GM18861 (cell line): ENCODE measurements around the gene PITPNC1.
A peak's percentile ranks its signal among the peaks of the same experiment; 100 is the strongest.
"Not testable (repeated sequence)": the region's sequence is repeated elsewhere in the genome, so short reads cannot be mapped to it uniquely, and the experiment has no call there.

Source experiments
- ATAC-seq: cut with Tn5 transposase; IDR thresholded peaks from one replicate; pipeline ENCODE4 v1.9.1; 2021; ENCODE audit not compliant: unreplicated experiment

PITPNC1 gene

DNA sequence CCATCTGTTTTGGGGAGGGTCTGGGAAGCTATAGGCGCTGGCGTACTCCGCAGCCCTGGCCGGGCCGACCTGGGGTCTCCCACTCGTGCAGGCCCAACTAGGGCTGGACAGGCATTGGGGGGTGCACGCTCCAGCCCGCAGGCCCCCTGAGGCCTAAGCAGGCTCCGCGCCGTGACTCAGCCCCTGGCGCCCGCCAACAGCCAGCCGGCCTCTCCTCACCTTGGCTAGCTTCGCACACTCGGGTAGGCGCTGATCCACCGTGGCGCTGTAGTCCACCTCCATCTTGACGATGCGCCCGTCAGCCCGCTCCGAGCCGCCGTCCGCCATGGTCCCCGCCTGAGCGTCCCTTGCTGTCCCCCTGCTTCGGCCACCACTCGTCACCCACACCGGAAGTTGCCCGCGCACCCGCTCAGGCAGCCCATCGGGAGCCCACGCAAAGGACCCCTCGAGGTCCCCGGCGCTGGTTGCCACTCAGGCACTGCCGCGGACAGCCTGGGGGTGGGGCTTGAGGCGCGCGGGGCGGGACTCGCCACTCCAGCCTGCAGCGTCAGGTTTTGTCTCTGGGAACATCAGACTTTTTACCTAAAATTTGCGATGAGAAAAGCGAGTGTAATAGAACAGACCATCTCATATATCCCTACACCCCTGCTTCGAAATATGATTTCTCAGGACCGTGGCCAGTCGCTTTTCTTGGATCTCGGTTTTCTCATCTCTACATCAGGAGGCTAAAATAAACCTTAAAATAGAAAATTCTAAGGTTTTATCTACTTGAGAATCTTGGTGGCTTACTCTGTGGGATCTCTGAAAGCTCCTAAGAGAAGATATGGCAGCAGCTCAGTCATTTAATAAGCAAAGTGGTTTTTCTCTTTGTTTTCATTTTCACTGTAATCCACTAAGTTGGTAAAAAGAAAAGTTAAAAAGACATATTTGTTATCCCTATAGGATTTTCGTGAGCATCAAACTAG, 10.6 kb upstream of the PITPNC1 start, which contains the start of gene PSMD12:
Gene PSMD12, minus strand, starts transcription at position 385 of the 965 bp plus-strand sequence. Its CDS starts 58 bp downstream, at position 327.
- ATAC-seq, result peak; percentile 64

DNA sequence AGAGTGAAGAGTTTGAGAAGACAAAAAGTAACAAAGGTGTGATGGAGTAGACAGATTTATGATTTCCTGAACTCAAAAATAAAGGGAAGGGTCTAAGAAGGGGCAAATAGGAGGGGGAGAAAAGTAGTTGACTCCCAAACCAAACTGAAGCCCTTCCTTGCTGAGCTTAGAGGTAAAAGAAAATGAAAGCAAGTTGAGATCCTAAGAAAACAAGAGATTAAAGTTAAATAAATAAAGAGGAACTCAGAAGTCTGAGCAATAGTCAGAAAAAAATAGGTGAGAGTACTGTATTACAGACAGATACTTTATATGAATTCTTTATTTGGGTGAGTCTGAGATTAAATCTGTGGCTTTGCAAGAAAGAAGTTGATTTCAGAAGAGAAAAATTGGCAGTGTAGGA, 7.4 kb upstream of the PITPNC1 start:
- no peak for ATAC-seq

DNA sequence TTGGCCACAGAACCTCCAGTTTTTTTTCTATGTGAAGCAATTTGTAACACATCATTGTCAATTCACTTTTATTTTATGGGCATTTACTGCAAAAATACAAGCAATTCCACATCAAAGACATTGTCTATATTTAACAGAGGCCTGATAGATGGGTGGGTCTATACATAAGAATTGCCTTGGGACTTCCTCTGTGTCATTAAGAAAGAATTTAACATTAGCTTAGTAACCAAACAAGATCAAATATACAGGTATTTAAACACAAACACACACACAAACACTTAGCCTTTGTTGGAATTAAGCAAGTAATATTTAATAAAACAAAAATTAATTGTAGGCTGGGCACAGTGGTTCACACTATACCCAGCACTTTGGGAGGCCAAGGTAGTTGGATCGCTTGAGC, 4.3 kb upstream of the PITPNC1 start:
- no peak for ATAC-seq

DNA sequence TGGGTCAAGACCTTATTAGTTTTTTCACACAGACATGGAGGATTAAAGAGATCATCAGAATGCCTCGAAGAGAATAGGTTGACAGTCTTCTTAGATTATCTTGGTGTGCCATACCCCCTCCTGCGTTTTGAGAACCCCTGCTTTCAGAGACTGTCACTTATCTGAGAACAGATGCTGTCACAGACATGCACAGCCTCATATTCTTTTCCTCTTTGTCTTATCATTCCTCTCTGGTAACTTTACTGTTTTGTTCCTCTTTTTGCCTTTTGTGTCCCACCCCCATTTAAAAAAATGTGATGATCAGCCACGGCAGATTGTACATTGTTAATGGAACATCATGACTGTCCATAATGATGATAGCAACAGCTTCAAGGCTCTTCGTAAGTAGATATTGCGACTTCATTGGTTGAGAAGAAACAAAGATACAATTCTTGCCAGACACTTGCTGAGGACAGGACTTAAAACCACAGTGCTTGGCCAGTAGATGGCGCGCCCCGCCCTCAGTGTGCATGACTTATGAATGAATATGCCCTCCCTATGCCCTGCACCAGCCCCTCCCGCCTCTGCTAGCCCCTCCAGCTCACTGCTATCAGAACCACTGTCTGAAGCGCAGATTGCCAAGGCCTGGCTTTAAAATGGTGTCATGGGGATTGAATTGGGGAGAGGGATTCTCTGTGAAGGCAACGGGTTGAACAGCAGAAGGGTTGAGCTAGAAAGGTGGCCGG, 2.6 kb upstream of the PITPNC1 start:
- no peak for ATAC-seq

DNA sequence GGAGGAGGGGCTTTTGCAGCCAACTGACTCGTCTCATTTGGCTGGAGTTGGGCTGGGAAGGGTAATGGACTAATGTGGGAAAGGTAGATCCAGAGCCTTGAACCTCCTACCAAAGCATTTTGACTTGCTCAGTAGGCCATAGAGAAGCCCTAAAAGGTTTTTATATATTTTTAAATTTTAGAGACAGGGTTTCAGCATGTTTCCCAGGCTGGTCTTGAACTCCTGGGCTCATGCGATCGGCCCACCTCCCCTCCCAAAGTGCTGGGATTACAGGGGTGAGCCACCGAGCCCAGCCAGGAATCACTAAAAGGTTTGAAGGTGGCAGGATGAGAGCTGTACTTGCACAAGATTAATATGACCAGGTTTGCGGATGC, 2.0 kb upstream of the PITPNC1 start:
- ATAC-seq, result no peak

DNA sequence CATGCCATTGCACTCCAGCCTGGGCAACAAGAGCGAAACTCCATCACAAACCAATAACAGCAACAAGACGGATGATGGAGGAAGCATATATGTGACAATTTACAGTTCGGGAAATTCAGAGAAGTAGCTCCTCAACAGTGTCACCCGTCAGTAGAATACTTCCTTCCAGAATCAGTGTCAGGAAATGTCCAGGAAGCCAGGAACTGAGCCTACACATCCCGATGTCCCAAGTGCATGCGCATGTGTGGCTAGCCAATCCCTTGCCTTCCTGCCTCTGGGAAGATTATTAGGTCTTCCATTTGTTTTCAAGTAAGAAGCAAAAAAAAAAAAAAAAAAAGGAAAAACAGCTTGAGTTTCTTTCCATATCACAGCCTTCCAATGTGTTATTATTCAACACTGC, 1.4 kb upstream of the PITPNC1 start:
- ATAC-seq, result no peak

DNA sequence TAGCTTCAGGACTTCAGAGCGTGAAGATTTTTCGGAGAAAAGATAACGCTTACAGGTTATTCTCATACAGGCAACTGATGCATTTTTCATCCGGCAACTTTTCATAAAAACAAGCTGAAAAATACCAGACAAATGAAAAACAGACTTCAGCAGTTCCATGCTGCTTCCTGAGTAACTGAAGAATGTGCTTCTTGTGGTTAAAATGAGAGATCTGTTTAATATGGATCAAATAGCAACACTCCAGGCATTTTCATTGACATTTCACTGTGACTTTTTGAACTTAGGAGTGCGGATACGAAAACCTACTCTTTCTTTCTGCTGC, 705 bp upstream of the PITPNC1 start:
- no peak for ATAC-seq

DNA sequence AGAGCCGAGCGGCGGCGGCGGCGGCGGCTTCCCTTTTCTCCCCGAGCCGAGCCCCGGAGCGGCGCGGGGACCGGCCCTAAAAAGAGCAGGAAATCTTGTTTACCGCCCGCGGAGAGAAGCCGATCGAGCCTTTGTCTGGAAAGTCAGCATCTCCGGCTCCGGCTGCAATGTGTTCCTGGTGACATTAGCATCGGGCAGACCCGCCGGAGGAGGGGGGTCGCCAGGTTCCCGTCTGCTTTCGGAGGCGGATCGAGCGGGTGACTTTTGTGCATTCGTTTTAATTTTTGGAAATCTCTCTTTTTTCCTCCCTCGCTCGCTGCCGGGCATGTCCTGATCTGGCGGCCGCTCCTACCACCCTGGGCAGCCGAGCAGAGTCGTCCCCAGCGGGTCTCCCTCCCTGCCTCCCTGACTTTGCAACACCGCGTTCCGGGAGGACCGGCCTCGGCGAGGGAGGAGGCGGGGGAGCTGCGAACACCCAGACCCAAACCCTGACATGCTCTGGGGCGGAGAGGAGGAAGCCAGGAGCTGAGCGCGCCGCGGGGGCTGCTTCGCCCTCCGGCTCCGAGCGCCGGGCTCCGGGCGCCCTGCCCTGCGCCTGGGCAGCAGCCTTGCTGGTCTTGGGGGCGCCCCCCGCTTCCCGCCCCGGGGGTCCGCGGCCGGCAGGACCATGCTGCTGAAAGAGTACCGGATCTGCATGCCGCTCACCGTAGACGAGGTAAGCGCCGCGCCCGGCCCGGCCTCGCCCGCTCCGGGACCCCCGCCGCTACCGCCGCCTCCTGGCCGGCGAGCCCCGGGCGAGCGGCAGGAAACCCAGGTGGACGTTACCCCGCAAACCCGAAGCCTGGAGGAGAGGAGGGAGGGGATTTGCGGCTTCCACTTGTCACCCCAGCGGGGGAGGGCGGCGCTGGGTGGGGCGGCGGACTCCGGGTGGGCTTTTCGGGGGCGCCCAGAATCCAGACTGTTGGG, 690 bp downstream of the PITPNC1 start:
- no peak for ATAC-seq

DNA sequence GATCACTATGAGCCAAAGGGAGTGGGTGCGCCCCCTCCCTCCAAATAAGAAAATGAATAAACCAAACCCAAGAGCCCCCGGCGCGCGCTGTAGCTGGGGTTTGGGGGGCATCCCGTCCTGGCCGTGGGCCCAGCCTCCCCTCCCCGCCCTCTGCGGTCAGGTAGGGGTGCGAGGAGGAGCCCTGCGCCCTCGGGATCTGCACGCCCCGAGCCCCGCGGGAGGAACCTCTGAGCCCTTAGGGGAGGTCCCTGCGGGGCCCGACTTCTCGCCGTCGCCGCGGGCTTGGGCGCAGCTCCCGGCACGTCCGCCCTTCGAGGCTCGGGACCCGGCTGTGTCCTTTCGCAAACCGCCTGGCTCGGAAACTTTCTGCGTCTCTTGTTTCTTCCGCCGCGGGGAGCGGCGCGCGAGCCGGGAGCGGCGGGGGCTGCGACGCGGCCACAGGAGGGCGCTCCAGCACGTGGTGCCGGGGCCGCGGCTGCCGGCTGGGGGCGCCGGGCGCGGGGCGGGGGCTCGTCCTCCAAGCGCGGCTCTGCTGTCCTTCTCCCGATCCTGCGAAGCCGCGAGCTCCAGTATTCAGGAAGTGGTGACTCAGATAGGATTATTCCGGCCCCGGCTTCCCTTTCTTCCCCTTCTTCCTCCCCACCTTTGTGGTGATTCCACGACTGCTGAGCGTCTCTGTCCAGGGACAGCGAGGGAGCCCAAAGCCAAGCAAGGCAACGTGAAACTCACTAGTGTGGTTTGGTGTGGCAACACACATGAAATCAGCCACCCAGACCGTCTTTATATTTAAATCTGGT, 1.6 kb downstream of the PITPNC1 start:
- ATAC-seq, result peak; percentile 35

DNA sequence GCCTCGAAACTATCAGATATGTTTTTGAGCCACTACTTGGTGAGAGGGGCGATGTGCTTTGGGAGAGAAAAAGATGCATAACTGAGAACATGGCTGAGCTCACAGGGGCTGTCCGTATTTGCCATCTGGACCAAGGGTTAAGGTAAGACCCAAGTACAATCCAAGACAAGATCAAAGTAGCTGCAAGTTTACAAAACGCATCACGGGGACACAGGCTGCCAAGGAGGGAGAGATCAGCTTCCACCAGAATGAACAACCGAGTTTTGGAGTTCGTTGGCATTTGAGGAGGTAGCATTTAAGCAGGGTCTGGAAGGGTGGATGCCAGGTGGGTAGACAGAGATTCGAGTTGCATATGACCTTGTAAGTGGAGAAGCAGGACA, 2.2 kb downstream of the PITPNC1 start:
- no peak for ATAC-seq

DNA sequence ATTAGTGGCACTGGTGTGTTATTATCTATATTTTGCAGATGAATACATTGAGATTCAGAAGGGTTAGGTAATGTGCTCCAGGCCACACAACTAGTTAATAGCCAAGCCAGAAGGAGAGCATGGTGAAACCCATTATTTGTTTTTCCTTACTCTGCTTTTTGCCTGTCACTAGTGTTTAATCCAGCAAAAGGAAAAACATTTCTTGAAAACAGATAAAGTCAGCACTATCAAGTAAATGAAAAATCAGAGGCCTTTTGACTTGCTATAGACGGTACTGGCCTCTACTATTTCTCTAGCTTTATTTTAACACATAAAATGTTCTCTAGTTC, 4.8 kb downstream of the PITPNC1 start:
- ATAC-seq, result no peak

DNA sequence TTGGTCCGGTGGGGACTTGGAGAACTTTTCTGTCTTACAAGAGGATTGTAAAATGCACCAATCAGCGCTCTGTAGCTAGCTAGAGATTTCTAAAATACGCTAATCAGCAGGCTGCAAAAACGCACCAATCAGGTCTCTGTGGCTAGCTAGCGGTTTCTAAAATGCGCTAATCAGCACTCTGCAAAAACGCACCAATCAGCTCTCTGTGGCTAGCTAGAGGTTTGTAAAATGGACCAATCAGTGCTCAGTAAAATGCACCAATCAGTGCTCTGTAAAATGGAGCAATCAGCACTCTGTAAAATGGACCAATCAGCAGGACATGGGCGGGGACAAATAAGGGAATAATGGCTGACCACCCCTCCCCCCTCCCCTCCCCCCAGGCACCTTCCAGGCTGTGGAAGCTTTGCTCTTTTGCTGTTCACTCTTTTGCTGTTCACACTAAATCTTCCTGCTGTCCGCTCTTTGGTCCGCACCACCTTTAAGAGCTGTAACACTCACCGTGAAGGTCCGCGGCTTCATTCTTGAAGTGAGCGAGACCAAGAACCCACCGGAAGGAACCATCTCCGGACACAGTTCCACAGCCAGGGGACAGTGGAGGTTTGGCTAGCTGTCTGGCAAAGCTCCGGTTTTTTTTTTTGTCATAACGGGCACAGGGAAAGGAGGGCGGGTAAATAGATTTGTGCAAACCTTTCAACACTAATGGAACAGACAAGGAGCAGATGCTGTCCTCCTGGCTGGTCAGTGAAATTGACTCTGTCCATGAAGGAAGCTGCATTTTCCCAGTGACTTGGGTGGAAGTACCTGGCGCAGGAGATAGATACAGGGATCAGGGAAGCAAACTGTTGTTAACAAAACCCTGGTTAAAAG, 8.3 kb downstream of the PITPNC1 start:
- no peak for ATAC-seq

DNA sequence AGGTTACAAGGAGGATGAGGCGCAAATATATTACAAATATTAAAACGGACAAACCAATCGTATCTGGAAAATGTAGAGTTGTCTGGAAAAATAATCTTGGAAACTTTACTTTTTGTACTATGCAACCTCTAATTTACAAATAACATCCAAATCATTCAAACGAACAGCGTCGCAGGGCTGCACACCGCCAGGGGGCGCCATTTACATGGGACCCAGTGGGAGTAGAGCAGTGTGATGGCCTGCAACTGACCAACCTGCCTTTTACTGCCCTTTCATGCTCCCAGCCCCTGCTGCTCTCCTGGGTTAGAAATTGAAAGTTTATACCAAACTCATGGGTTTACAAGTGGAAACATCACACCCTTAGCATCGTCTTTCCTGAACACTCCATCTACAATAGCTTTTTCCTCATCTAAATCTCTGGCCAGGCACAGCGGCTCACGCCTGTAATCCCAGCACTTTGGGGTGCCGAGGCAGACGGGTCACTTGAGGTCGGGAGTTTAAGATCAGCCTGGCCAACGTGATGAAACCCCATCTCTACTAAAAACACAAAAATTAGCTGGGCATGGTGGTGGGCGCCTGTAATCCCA, 10.0 kb downstream of the PITPNC1 start:
- no peak for ATAC-seq

DNA sequence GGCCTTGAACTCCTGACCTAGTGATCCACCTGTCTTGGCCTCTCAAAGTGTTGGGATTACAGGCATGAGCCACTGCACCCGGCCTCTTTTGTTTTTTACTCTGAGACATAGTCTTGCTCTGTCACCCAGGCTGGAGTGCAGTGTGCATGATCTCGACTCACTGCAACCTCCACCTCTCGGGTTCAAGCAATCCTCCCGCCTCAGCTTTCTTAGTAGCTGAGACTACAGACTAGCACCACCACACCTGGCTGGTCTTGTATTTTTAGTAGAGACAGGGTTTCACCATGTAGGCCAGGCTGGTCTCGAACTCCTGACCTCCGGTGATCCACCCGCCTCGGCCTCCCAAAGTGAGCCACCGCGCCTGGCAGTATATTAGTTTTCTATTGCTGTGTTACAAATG, 11.5 kb downstream of the PITPNC1 start:
- not testable (repeated sequence) for ATAC-seq

DNA sequence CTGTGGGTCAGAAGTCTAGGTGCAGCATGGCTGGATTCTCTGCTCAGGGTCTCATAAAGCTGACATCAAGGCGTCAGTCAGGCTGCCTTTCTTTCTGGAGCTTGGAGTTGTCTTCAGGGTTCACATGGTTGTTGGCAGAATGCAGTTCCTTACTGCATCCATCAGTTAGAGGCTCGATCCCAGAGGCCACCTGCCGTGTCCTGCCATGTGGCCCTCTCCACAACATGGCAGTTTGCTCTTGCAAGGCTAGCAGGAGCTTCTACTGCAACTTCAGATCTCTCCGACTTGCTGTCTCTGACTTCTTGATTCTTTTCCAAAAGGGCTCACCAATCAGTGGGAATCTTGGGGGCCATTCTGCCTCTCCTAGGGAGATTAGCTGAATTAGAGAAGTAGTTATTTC, 11.9 kb downstream of the PITPNC1 start:
- no peak for ATAC-seq

DNA sequence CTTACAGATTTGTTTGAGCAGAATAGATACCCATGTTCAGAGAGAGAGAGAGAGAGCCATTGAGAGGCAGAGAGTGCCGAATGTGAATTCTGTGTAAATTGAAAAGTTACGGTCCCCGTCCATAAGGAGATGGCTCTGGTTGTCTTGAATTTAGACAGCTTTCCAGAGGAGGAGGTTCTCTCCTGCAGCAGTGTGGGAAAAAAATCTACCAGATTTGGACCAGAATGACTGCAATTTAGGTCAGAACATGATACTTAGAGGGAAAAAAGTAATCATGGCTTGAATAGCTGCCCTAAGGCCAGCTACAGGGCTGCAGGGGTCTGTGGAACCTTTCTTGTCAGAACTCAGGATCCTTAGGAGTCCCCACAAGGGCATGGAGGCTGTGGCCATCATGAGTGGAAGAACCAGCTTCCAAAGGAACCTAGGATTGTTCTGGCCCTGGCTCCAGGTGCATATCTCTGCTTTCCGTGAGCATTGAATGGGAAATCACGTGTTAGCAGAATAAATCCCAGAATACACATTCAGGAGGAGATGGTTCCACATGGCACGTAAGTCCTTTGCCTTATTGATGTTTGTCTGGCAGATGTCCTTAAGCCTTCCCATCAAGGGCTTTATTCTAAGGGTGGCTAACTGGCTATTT, 13.0 kb downstream of the PITPNC1 start:
- ATAC-seq, result no peak

DNA sequence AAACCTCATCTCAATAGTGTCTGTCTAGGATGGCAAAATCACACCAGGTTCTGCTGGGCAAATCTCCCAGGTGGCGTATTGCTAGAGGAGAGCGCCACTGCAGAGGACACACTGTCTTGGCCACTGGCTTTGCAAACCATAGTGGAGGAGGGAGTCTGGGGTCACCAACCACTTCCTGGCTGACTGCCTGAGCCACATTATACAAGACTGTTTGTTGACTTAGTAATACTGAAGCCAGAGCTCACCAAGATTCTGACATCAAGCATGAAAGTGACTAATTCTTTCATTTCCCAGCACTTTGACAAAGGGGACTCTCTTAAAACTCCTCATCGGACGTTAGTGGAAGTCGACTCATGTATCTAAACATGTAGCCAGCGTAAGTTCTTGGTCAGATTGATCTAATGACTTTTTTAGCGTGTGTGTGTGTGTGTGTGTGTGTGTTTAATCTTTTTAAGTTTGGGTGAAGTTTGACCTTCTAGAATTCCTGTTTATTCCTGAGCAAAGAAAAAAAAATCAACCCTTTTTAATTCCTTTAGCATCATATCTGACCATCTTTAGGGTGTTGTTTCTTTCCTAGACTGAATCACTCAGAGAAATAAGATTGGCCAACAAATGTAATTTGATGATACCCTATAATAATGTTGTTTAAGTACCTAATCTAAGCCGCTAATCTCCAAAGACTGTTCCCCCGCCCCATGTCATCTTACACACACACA, 13.7 kb downstream of the PITPNC1 start:
- ATAC-seq, result peak; percentile 97

DNA sequence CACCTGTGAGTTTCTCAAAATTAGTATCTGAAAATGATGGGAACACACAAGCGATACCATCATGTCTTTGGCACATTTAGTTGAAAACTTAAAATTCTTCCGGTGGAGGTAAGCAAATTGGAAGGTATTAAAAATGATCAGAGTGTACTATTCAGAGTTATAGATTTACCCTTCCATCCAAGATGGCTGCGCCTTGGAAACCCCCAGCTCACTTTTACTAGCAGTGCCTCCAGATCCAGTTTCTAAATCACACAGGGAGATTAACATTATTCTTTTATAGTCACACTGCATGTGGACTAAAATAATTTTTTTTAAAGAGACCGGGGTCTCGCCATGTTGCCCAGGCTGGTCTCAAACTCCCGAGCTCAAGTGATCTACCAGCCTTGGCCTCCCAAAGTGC, 15.0 kb downstream of the PITPNC1 start:
- ATAC-seq, result no peak
